HEK293T (cell line): ENCODE data around the gene PERP.

Source experiments
- CTBP1 ChIP-seq: fragments of 450-650 bp; IDR thresholded peaks from 2 replicates; pipeline ENCODE4 v1.6.1; 2016; ENCODE audit warnings: borderline replicate concordance
- FOXA1 ChIP-seq: fragments of 450-650 bp; IDR thresholded peaks from 2 replicates; pipeline ENCODE4 v1.6.1; 2016; ENCODE audit warnings: mild to moderate bottlenecking
- FOXK2 ChIP-seq: fragments of 450-650 bp; IDR thresholded peaks from 2 replicates; pipeline ENCODE4 v1.6.1; 2016; ENCODE audit warnings: mild to moderate bottlenecking
- FOXM1 ChIP-seq: fragments of 450-650 bp; IDR thresholded peaks from 2 replicates; pipeline ENCODE4 v1.6.1; 2017; ENCODE audit warnings: mild to moderate bottlenecking, borderline replicate concordance
- L3MBTL2 ChIP-seq: fragments of 450-650 bp; conservative IDR thresholded peaks from 2 replicates; pipeline ENCODE4 v1.6.1; 2016; ENCODE audit warnings: mild to moderate bottlenecking
- LEF1 ChIP-seq: fragments of 450-650 bp; IDR thresholded peaks from 2 replicates; pipeline ENCODE4 v1.6.1; 2017; ENCODE audit warnings: mild to moderate bottlenecking, borderline replicate concordance
- NFRKB ChIP-seq: fragments of 450-650 bp; IDR thresholded peaks from 2 replicates; pipeline ENCODE4 v1.6.1; 2016; ENCODE audit warnings: mild to moderate bottlenecking, moderate library complexity
- TARDBP ChIP-seq: fragments of 450-650 bp; IDR thresholded peaks from 2 replicates; pipeline ENCODE4 v1.6.1; 2016
- ZNF384 ChIP-seq: fragments of 450-650 bp; IDR thresholded peaks from 2 replicates; pipeline ENCODE4 v1.6.1; 2016
- TF ChIP-seq, protein P1 (sequence below): fragments of 450-650 bp; IDR thresholded peaks from 2 replicates; pipeline ENCODE4 v1.6.1; 2016

DNA sequence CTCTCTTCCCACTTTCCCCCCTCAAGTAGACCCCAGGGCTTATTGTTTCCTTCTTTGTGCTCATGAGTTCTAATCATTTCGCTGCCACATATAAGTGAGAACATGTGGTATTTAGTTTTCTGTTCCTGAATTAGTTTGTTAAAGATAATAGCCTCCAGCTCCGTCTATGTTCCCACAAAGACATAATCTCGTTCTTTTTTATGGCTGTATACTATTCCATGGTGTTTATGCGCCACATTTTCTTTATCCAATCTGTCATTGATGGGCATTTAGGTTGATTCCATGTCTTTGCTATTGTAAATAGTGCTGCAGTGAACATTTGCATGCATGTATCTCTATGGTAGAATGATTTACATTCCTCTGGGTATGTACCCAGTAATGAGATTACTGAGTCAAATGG, 16.9 kb upstream of the PERP start:
- TF ChIP-seq NFRKB, result no peak
- no peak for TF ChIP-seq FOXA1
- no peak for TF ChIP-seq L3MBTL2
- no peak for TF ChIP-seq LEF1
- no peak for TF ChIP-seq CTBP1
- TF ChIP-seq, protein P1, sequence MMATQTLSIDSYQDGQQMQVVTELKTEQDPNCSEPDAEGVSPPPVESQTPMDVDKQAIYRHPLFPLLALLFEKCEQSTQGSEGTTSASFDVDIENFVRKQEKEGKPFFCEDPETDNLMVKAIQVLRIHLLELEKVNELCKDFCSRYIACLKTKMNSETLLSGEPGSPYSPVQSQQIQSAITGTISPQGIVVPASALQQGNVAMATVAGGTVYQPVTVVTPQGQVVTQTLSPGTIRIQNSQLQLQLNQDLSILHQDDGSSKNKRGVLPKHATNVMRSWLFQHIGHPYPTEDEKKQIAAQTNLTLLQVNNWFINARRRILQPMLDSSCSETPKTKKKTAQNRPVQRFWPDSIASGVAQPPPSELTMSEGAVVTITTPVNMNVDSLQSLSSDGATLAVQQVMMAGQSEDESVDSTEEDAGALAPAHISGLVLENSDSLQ, result no peak
- TF ChIP-seq FOXK2, result no peak
- no peak for TF ChIP-seq FOXM1
- no peak for TF ChIP-seq ZNF384
- TF ChIP-seq TARDBP, result no peak
